Stomach (tissue), 9 donors: ENCODE data around the gene CELSR3. TPM values are rescaled to one million over a fixed set of nuclear protein-coding genes. Genes with fewer than 3 reads are reported as not detected.
A peak's percentile ranks its signal among the peaks of the same experiment; 100 is the strongest.

Experiments
- DNase-seq, 2 donors: peaks; one replicate each; pipeline versions ENCODE4 v3.0.0 to v3.0.0-alpha.2; 2013 to 2019
- H3K27ac ChIP-seq, 5 donors: fragments of 200-600 bp in 4 of 5; sonication (generic) in 4 of 5; one replicate each; pipeline ENCODE4 v1.5.1; 2013 to 2019; ENCODE audit warnings: mild to moderate bottlenecking in 1 of 5, moderate library complexity in 1 of 5
- H3K27me3 ChIP-seq, 3 donors: fragments of 200-600 bp; sonication (generic); one replicate each; pipeline ENCODE4 v1.5.1; 2017 to 2019; ENCODE audit warnings: mixed run types in 1 of 3
- H3K36me3 ChIP-seq, 4 donors: fragments of 200-600 bp; sonication (generic); 1 replicate in 3 of 4; 2 replicates in 1 of 4; pipeline ENCODE4 v1.5.1; 2016 to 2019
- H3K4me1 ChIP-seq, 4 donors: fragments of 200-600 bp; sonication (generic); one replicate each; pipeline ENCODE4 v1.5.1; 2016 to 2019
- H3K4me3 ChIP-seq, 4 donors: fragments of 200-600 bp; sonication (generic) in 3 of 4; one replicate each; pipeline ENCODE4 v1.5.1; 2016 to 2019; ENCODE audit warnings: mild to moderate bottlenecking in 1 of 4
- H3K9me3 ChIP-seq, 4 donors: fragments of 200-600 bp; sonication (generic); one replicate each; pipeline ENCODE4 v1.5.1; 2016 to 2019
- CTCF ChIP-seq, 7 experiments: fragments of 450-650 bp in 4 of 7; fragments of 200-600 bp in 3 of 7; sonication (generic) in 3 of 7; IDR thresholded peaks; one replicate each; pipeline ENCODE4 v1.5.1; 2016 to 2019; ENCODE audit warnings: antibody characterized with exemption in 7 of 7, control low read depth in 2 of 7, mild to moderate bottlenecking in 1 of 7
- EP300 ChIP-seq: sonication (generic); formaldehyde crosslinking; IDR thresholded peaks from one replicate; pipeline ENCODE4 v1.6.1; 2017; ENCODE audit warnings: antibody characterized with exemption
- POLR2A ChIP-seq, 4 donors: fragments of 450-650 bp; IDR thresholded peaks; one replicate each; pipeline ENCODE4 v1.6.1; 2016; ENCODE audit warnings: antibody characterized with exemption in 4 of 4, control low read depth in 2 of 4, mild to moderate bottlenecking in 1 of 4, moderate library complexity in 1 of 4
- POLR2AphosphoS5 ChIP-seq, 3 donors: sonication (generic); formaldehyde crosslinking; IDR thresholded peaks; one replicate each; pipeline ENCODE4 v1.6.1; 2016; ENCODE audit warnings: antibody characterized with exemption in 3 of 3
- WGBS, 5 donors: extraction: QIAGEN DNeasy Blood & Tissue Kit in 3 of 5; methylation state at CpG; one replicate each; pipeline versions ENCODE4 v1.1.5 to v1.1.7; 2013 to 2018; 5-methylcytosine and 5-hydroxymethylcytosine counted together
- intact Hi-C: fragments of 100-400 bp; cut with DNase I; formaldehyde crosslinking; loops from one replicate; pipeline ENCODE4 v1.15.1; 2023; ENCODE audit warnings: low total_unique reads
- polyA plus RNA-seq, 3 donors: library from polyadenylated mRNA; stranded (reverse); fragments of 200-250 nt; gene quantifications; one replicate each; pipeline ENCODE4 v1.2.3, GENCODE V29; 2013
- total RNA-seq, 5 donors: library from RNA; depleted of rRNA; stranded (reverse); fragments of >200 nt; gene quantifications; one replicate each; pipeline versions ENCODE4 v1.1.0 to v1.2.3, GENCODE V29; 2014 to 2016
- donor health status: healthy with polysubstance abuse.
- donor health status: Bipolar disorder and iron deficiency.
- donor health status: healthy.

Gene CELSR3
- total and polyA plus RNA-seq, 8 donors, result 0.15 to 2.3 (median 1.5) TPM; not detected in 1

DNA sequence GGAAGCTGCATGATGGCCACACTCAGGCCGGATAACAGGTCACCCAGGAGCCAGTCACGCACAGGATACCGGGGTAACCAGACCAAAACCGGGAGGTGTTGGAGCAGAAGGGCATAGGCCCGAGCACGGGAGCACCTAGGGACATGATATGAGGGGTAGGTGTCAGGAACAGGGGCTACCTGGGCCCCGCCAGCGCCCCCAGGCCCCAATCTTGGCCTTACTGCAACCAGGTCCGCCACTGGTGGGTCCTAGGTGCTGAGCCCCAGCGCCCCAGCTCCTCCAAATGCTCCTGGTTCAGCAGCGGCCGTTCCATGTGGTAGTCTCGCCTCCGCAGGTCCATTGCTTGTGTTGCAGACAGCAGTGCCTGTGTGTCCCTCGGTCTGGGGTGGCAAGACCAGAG, 29.4 kb downstream of the CELSR3 start:
- no peak for TF ChIP-seq CTCF (IDR thresholded peaks at IDR 0.05)
- intact Hi-C loops, result no loop called here
- Histone ChIP-seq H3K36me3 (peaks cover 20 to 52% (median 52%) of the 10 kb centered on the region in 4 donors), H3K4me1 (peaks cover 22 to 35% (median 26%) of the 10 kb centered on the region in 4 donors), H3K27ac (peak overlapping the region in 1 of 5 donors; percentile 91), H3K4me3 (peak overlapping the region in 2 of 4 donors; percentile 97 to 98), H3K27me3 (no peaks in the 10 kb centered on the region), H3K9me3 (no peaks in the 10 kb centered on the region)
- 92 to 96% (median 93%) methylated on average over 14 to 15 of the region's 15 CpGs for WGBS, 5 donors
- DNase-seq, result no peak

DNA sequence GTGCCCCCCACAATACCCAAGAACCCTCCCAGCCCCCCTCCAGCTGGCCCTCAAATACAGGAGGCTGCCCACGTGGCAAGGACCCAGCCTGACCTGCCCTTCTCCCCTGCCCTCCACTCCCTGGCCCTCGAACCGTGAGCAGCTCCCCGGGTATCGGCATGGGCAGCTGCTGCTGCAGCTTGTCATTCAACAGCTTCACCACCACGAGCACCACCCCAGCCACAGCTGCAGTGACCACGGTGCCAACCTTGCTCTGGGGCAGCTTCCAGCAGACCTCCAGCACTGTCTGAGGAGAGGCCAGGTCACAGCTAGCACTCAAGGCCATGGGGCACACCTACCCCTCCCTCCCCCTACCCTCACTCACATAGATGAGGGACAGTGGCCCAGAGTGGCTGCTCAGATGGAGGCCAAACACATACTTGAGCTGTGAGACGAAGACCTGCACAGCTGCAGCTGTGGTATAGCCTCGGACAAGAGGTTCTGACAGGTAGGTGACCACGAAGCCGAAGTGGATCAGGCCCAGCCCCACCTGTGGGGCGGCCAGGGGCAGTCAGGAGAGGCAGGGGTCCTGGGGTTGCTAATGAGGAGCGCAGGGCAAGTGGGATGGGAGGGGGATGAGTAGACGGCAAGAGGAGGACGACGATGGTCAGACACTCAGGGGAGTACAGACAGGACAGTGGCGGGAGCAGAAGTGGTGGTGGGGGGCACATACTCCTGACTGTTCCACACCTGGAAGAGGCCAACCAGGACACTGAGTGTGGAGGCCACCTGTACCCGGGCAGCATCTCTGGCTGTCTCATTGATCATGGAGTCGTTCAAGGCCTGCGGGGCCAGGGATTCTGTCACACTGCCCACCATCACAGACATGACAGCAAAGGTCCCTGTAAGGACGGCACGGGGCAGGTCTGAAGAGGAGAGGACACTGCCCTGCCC, 30.9 kb downstream of the CELSR3 start:
- Histone ChIP-seq H3K27me3 (no peaks in the 10 kb centered on the region), H3K9me3 (no peaks in the 10 kb centered on the region), H3K27ac (no peak overlapping the region), H3K36me3 (peaks cover 25 to 66% (median 66%) of the 10 kb centered on the region in 4 donors), H3K4me1 (peaks cover 22 to 34% (median 25%) of the 10 kb centered on the region in 4 donors), H3K4me3 (peak overlapping the region in 1 of 4 donors; percentile 97)
- no peak for DNase-seq
- 86 to 94% (median 91%) methylated on average over 19 to 22 of the region's 22 CpGs for WGBS, 5 donors
- TF ChIP-seq EP300 (no peak), POLR2AphosphoS5 (IDR thresholded peaks at IDR 0.05) (no peak), POLR2A (IDR thresholded peaks at IDR 0.05) (no peak), CTCF (IDR thresholded peaks at IDR 0.05) (no peak)
- intact Hi-C loops, result no loop called here

DNA sequence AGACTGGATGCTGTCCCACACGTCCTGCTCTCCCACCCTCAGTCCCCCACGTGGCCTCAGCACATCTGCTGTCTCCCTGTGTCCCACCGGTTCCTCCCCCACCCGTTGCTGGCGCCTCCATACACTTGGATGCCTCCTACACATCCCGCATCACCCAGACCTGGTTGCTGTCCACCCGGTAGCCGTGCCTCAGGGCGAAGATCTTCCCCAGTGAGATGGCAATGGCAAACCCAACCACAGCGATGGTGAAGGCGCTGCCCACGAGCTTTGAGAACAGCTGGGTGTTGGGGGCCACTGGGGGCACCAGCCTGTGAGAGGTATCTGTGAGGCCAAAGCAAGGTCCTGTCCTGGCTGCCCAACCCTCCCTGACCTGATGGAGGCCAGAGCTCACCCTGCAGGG, 31.9 kb downstream of the CELSR3 start:
- Histone ChIP-seq H3K4me1 (peaks cover 12 to 25% (median 17%) of the 10 kb centered on the region in 4 donors), H3K36me3 (peaks cover 30 to 76% (median 76%) of the 10 kb centered on the region in 4 donors), H3K27me3 (no peaks in the 10 kb centered on the region), H3K4me3 (no peak overlapping the region), H3K9me3 (no peaks in the 10 kb centered on the region), H3K27ac (no peak overlapping the region)
- TF ChIP-seq CTCF (IDR thresholded peaks at IDR 0.05) (no peak), POLR2AphosphoS5 (IDR thresholded peaks at IDR 0.05) (no peak), EP300 (no peak)
- 86 to 94% (median 93%) methylated on average over 9 to 12 of the region's 12 CpGs for WGBS, 5 donors
- no peak for DNase-seq
- intact Hi-C loops, result no loop called here

GRCh38 chr3:48630407-48630806, 32.3 kb downstream of the CELSR3 start:
- TF ChIP-seq POLR2AphosphoS5 (IDR thresholded peaks at IDR 0.05), result no peak
- TF ChIP-seq EP300, result no peak
- TF ChIP-seq CTCF (IDR thresholded peaks at IDR 0.05), result no peak
- TF ChIP-seq POLR2A (IDR thresholded peaks at IDR 0.05), result no peak
- intact Hi-C loops, result no loop called here
- peaks cover 30 to 80% (median 80%) of the 10 kb centered on the region in 4 donors for H3K36me3 ChIP-seq

More at GRCh38 chr3:48630407-48630806, 32.3 kb downstream of the CELSR3 start:
- H3K27ac ChIP-seq, result no peak overlapping the region
- no peaks in the 10 kb centered on the region for H3K27me3 ChIP-seq
- H3K9me3 ChIP-seq, result no peaks in the 10 kb centered on the region
- peaks cover 10 to 24% (median 14%) of the 10 kb centered on the region in 4 donors for H3K4me1 ChIP-seq
- H3K4me3 ChIP-seq, result no peak overlapping the region
- 90 to 97% (median 96%) methylated on average over 7 to 8 of the region's 8 CpGs for WGBS, 5 donors
- DNase-seq, result no peak
